B cell (primary cell): ENCODE data around the gene MAP3K5. TPM values are rescaled to one million over a fixed set of nuclear protein-coding genes. Genes with fewer than 3 reads are reported as not detected.

Source experiments
- ATAC-seq: fragments of 200-7000 bp; cut with Tn5 transposase; one replicate; pipeline ENCODE4 v1.10.0; 2021; ENCODE audit warnings: low read depth, mild to moderate bottlenecking, moderate number of reproducible peaks, moderate library complexity
- CTCF ChIA-PET: fragments of 350-600 bp; sonication (Branson Sonifier 250); formaldehyde crosslinking; loops from one replicate; lab custom pipeline; 2021; ENCODE audit warnings: antibody characterized with exemption, inconsistent platforms; lab: Charles Lee
- POLR2A ChIA-PET: fragments of 350-600 bp; sonication (Branson Sonifier 250); formaldehyde crosslinking; loops from one replicate; lab custom pipeline; 2021; ENCODE audit warnings: antibody characterized with exemption; lab: Charles Lee
- DNase-seq: peaks from one replicate; pipeline ENCODE4 v3.0.0; 2013
- H2AFZ ChIP-seq: 2 replicates; pipeline ENCODE4 v1.6.1; 2012; ENCODE audit warnings: mild to moderate bottlenecking, low read depth, low read length; ENCODE audit not compliant: insufficient read depth, poor library complexity, severe bottlenecking
- H3K27ac ChIP-seq, 2 donors: 1 replicate in 1 of 2; 2 replicates in 1 of 2; pipeline ENCODE4 v1.5.1; 2012 to 2013; ENCODE audit warnings: low read length in 2 of 2, mild to moderate bottlenecking in 2 of 2, moderate library complexity in 1 of 2
- H3K27me3 ChIP-seq, 4 experiments: fragments of 200-600 bp in 1 of 4; sonication (generic) in 1 of 4; replicated peaks in 1 of 4; 1 replicate in 2 of 4; 2 replicates in 2 of 4; pipeline versions ENCODE4 v1.6.1 to v1.7.0; 2013 to 2016; ENCODE audit warnings: low read length in 3 of 4, mild to moderate bottlenecking in 2 of 4, mixed read lengths in 1 of 4, moderate library complexity in 1 of 4; ENCODE audit not compliant: insufficient read depth in 4 of 4, control insufficient read depth in 3 of 4; ENCODE audit errors: control extremely low read depth in 1 of 4
- H3K36me3 ChIP-seq, 2 experiments: replicated peaks in 1 of 2; 1 replicate in 1 of 2; 2 replicates in 1 of 2; pipeline versions ENCODE4 v1.6.1 to v1.7.1; 2013; ENCODE audit warnings: low read length in 1 of 2; ENCODE audit not compliant: insufficient read depth in 2 of 2, control insufficient read depth in 1 of 2; ENCODE audit errors: control extremely low read depth in 1 of 2, extremely low read depth in 1 of 2
- H3K4me1 ChIP-seq, 2 donors: fragments of 200-600 bp in 1 of 2; sonication (generic) in 1 of 2; 1 replicate in 1 of 2; 2 replicates in 1 of 2; pipeline versions ENCODE4 v1.5.1 to v1.6.1; 2013 to 2017; ENCODE audit warnings: low read length in 2 of 2; ENCODE audit not compliant: control insufficient read depth in 2 of 2, insufficient read depth in 2 of 2
- H3K4me2 ChIP-seq: replicated peaks from 2 replicates; pipeline ENCODE3; 2012; ENCODE audit warnings: mild to moderate bottlenecking, low read depth, low read length; ENCODE audit not compliant: poor library complexity, severe bottlenecking
- H3K4me3 ChIP-seq, 5 experiments: fragments of 200-600 bp in 1 of 5; sonication (generic) in 1 of 5; 1 replicate in 3 of 5; 2 replicates in 2 of 5; pipeline versions ENCODE4 v1.5.1 to v1.7.0; 2011 to 2016; ENCODE audit warnings: low read length in 4 of 5, mild to moderate bottlenecking in 4 of 5, low read depth in 2 of 5, control low read depth in 1 of 5, moderate library complexity in 1 of 5; ENCODE audit not compliant: insufficient read depth in 1 of 5; ENCODE audit errors: control extremely low read depth in 1 of 5, extremely low read depth in 1 of 5
- H3K79me2 ChIP-seq: fragments of 200-600 bp; sonication (generic); one replicate; pipeline ENCODE4 v1.6.0; 2016; ENCODE audit warnings: low read length; ENCODE audit not compliant: control insufficient read depth, insufficient read depth
- H3K9ac ChIP-seq: fragments of 200-600 bp; sonication (generic); 2 replicates; pipeline ENCODE4 v1.6.1; 2017; ENCODE audit warnings: mild to moderate bottlenecking, low read length, moderate library complexity
- H3K9me3 ChIP-seq, 3 donors: one replicate each; pipeline versions ENCODE4 v1.6.1 to v1.7.1; 2013; ENCODE audit warnings: low read length in 2 of 3; ENCODE audit not compliant: control insufficient read depth in 2 of 3, insufficient read depth in 1 of 3; ENCODE audit errors: control extremely low read depth in 1 of 3
- H4K20me1 ChIP-seq: 2 replicates; pipeline ENCODE4 v1.6.0; 2012; ENCODE audit warnings: mild to moderate bottlenecking, low read length; ENCODE audit not compliant: insufficient read depth, control insufficient read depth, poor library complexity, severe bottlenecking
- H3K27ac Mint-ChIP-seq: one replicate; pipeline ENCODE4 v1.8.0; 2021; ENCODE audit warnings: mixed read lengths
- H3K27me3 Mint-ChIP-seq: one replicate; pipeline ENCODE4 v1.8.0; 2021; ENCODE audit warnings: mixed read lengths
- H3K4me1 Mint-ChIP-seq: one replicate; pipeline ENCODE4 v1.8.0; 2021; ENCODE audit warnings: mixed read lengths
- H3K4me3 Mint-ChIP-seq: one replicate; pipeline ENCODE4 v1.8.0; 2021; ENCODE audit warnings: mixed read lengths
- H3K9me3 Mint-ChIP-seq: one replicate; pipeline ENCODE4 v1.8.0; 2022; ENCODE audit warnings: mixed read lengths; ENCODE audit not compliant: insufficient read depth
- CTCF ChIP-seq: fragments of 200-600 bp; IDR thresholded peaks from one replicate; pipeline ENCODE4 v1.8.0; 2022; ENCODE audit warnings: antibody characterized with exemption, mild to moderate bottlenecking
- EZH2 ChIP-seq: IDR thresholded peaks from 2 replicates; pipeline ENCODE4 v1.6.1; 2012; ENCODE audit warnings: borderline replicate concordance, low read depth, mild to moderate bottlenecking, moderate library complexity, low read length; ENCODE audit not compliant: insufficient read depth, poor library complexity, severe bottlenecking
- WGBS: methylation state at CpG from one replicate; pipeline ENCODE4 v1.1.5; 2013; ENCODE audit warnings: missing lambda C conversion rate; ENCODE audit not compliant: insufficient coverage; 5-methylcytosine and 5-hydroxymethylcytosine counted together
- intact Hi-C: fragments of 100-400 bp; cut with micrococcal nuclease; formaldehyde crosslinking; loops from one replicate; pipeline ENCODE4 v1.10.0; 2022
- polyA plus RNA-seq: library from polyadenylated mRNA; depleted of rRNA; stranded (reverse); fragments of >200 nt; gene quantifications from 2 replicates; pipeline ENCODE4 v1.2.3, GENCODE V29; 2012
- total RNA-seq, 2 donors: library from RNA; stranded (reverse); fragments of 120-200 nt in 1 of 2; gene quantifications; 1 replicate in 1 of 2; 2 replicates in 1 of 2; pipeline versions ENCODE4 v1.2.3 to v1.2.4, GENCODE V29; 2013 to 2022

Gene MAP3K5
- total and polyA plus RNA-seq, 2 donors (not counting 1 experiment from before 2014, with no cell fraction given), result 5.7 to 34.1 TPM

- CTCF ChIA-PET, result interaction anchor here (1.1 to 9.9 kb wide), 7 partner anchors 12 to 148 kb away, joined by 4 to 433 read pairs (median 23); partner anchors contain the start of gene MAP3K5
- no peak overlapping the region for H3K27ac Mint-ChIP-seq
- DNase-seq (no peak), ATAC-seq (no peak)
- no peaks in the 10 kb centered on the region for H3K9me3 Mint-ChIP-seq
- Histone ChIP-seq H3K4me3 (no peak overlapping the region), H3K4me1 (peaks cover 7 to 10% of the 10 kb centered on the region in 2 donors), H3K27ac (no peak overlapping the region), H4K20me1 (no peaks in the 10 kb centered on the region), H3K9ac (no peak overlapping the region), H3K36me3 (peaks cover 0 to 9% of the 10 kb centered on the region in 2 experiments), H3K4me2 (no peak overlapping the region), H2AFZ (no peak overlapping the region), H3K79me2 (no peaks in the 10 kb centered on the region), H3K27me3 (no peaks in the 10 kb centered on the region), H3K9me3 (no peaks in the 10 kb centered on the region)
- TF ChIP-seq EZH2, result no peak
- TF ChIP-seq CTCF, result no peak
- 100% methylated on average over 1 of the region's 3 CpGs for WGBS
- intact Hi-C loops, result no loop called here
- POLR2A ChIA-PET, result interaction anchor here (2.6 kb wide), 1 partner anchor 146 kb away, joined by 11 read pairs; the partner anchor contains the start of gene MAP3K5
- H3K4me3 Mint-ChIP-seq, result no peak overlapping the region
- no peaks in the 10 kb centered on the region for H3K27me3 Mint-ChIP-seq
- H3K4me1 Mint-ChIP-seq, result peaks cover 8% of the 10 kb centered on the region
These were observed 145.9 kb downstream of the MAP3K5 start for GRCh38 chr6:136646377-136646776.

GRCh38 chr6:136644597-136644952 is 147.7 kb downstream of the MAP3K5 start:
- POLR2A ChIA-PET, result interaction anchor here (0.6 to 1.5 kb wide), 2 partner anchors 142 to 148 kb away, joined by 4 to 16 read pairs; partner anchors contain the start of gene MAP3K5
- no peaks in the 10 kb centered on the region for H3K9me3 ChIP-seq
- intact Hi-C loops, result loop anchor here (1.0 kb wide), 3 partner anchors 149 to 283 kb away; partner anchors contain the start of gene PEX7
- no peak overlapping the region for H3K4me2 ChIP-seq
- no peak for DNase-seq
- H3K27me3 ChIP-seq, result no peaks in the 10 kb centered on the region
- Mint-ChIP-seq H3K4me1 (peaks cover 8% of the 10 kb centered on the region), H3K27ac (no peak overlapping the region), H3K27me3 (no peaks in the 10 kb centered on the region), H3K9me3 (no peaks in the 10 kb centered on the region), H3K4me3 (no peak overlapping the region)
- H2AFZ ChIP-seq, result no peak overlapping the region
- no peak overlapping the region for H3K4me3 ChIP-seq
- TF ChIP-seq CTCF, result no peak
- no peak for TF ChIP-seq EZH2
- no peaks in the 10 kb centered on the region for H3K79me2 ChIP-seq
- CTCF ChIA-PET, result interaction anchor here (0.7 to 9.9 kb wide), 67 partner anchors 9 to 997 kb away, joined by 3 to 433 read pairs (median 5); partner anchors contain the start of genes MAP3K5, PEX7 and SLC35D3
- H3K36me3 ChIP-seq, result peaks cover 0 to 3% of the 10 kb centered on the region in 2 experiments
- H3K4me1 ChIP-seq, result peaks cover 7 to 10% of the 10 kb centered on the region in 2 donors
- no peak overlapping the region for H3K27ac ChIP-seq
- H4K20me1 ChIP-seq, result no peaks in the 10 kb centered on the region
- 77% methylated on average over 1 of the region's 4 CpGs for WGBS
- no peak for ATAC-seq
- H3K9ac ChIP-seq, result no peak overlapping the region
